Activated effector memory CD4-positive, alpha-beta T cell treated with anti-CD3 and anti-CD28 coated beads, Interleukin-2, amount 50 U/mL, for 16 hours (primary cell): Measurements from ENCODE around the gene EEF2KMT.
"Not testable (repeated sequence)": the region's sequence is repeated elsewhere in the genome, so short reads cannot be mapped to it uniquely, and the experiment has no call there.

Experiments used
- DNase-seq: peaks from one replicate; pipeline ENCODE4 v3.0.0-alpha.2; 2020

Gene EEF2KMT, protein sequence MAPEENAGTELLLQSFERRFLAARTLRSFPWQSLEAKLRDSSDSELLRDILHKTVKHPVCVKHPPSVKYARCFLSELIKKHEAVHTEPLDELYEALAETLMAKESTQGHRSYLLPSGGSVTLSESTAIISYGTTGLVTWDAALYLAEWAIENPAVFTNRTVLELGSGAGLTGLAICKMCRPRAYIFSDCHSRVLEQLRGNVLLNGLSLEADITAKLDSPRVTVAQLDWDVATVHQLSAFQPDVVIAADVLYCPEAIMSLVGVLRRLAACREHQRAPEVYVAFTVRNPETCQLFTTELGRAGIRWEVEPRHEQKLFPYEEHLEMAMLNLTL

GRCh38 chr16:5097470-5098220 is at the start of gene EEF2KMT:
TSS of gene EEF2KMT (minus strand) at chr16:5097795. CDS start at chr16:5097739, 56 bp downstream.
- not testable (repeated sequence) for DNase-seq

GRCh38 chr16:5144621-5144956 is 47.0 kb upstream of the EEF2KMT start:
- DNase-seq: not testable (repeated sequence)

- no peak for DNase-seq
Observed at GRCh38 chr16:5143761-5144620, 46.4 kb upstream of the EEF2KMT start.

DNA sequence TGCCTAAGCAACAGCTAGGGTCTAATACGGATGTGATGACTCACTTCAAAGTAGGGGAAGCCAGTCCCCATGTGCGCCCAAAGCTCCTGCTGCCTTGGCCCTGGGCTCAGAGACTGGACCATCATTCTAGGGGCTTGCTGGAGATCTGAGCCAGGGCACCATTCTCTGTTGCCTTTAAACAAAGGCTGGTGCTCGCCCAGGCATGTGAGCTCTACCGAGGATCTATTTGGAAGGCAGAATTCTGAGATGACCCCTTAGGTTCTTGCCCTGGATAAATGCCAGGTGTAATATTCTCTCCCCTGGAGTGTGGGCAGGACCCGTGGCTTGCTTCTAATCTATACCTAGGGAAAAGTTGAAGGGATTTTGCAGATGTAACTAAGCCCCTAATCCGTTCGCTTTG is 42.6 kb upstream of the EEF2KMT start:
- DNase-seq: not testable (repeated sequence)

- DNase-seq: not testable (repeated sequence)
Observed at GRCh38 chr16:5134739-5135452, 37.3 kb upstream of the EEF2KMT start.

- DNase-seq: not testable (repeated sequence)
Observed at GRCh38 chr16:5132915-5133600, 35.5 kb upstream of the EEF2KMT start.

GRCh38 chr16:5131467-5132004 is 33.9 kb upstream of the EEF2KMT start:
- DNase-seq: not testable (repeated sequence)

GRCh38 chr16:5117300-5118087 is 19.9 kb upstream of the EEF2KMT start:
- peak; percentile 65 for DNase-seq

GRCh38 chr16:5116780-5117295 is 19.2 kb upstream of the EEF2KMT start:
- not testable (repeated sequence) for DNase-seq

DNA sequence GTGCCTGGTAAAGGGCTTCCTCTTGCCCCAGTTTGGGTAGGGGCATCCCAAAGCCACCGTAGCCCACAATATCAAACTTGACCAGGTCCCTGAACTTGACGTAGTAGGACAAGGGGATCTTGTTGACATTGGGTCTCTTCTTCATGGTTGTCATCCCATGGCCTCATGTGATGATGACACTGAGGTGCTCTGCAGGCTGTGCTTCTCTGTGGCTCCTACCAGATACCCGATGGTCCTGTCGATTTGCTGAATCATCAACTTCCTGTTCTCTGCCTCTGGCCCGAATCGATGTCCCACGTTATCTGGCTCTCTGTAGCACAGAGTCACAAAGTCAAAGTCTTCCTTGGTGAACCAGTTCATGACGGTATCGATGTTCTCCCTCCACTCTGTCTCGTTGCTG is 13.3 kb upstream of the EEF2KMT start:
- DNase-seq: not testable (repeated sequence)

DNA sequence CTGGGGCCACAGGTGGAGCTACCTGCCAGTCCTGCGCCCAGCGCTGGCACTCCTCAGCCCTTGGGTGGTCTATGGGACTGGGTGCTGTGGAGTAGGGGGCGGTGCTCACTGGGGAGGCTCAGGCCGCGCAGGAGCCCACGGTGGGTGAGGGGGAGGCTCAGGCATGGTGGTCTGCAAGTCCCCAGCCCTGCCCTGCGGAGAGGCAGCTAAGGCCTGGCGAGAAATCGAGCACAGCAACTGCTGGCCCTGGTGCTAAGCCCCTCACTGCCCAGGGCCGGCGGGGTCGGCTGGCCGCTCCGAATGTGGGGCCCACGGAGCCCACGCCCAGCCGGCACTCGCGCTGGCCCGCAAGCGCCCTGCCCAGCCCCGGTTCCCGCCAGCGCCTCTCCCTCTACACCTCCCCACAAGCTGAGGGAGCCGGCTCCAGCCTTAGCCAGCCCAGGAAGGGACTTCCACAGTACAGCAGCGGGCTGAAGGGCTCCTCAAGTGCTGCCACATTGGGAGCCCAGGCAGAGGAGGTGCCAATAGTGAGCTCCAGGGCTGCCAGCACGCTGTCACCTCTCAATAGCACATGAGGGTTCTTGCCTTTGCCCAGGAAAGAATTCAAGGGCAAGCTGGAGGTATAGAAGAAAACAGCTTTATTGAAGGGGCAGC is 11.0 kb upstream of the EEF2KMT start:
- DNase-seq: no peak

- DNase-seq: not testable (repeated sequence)
Observed at GRCh38 chr16:5105039-5105438, 7.4 kb upstream of the EEF2KMT start.

GRCh38 chr16:5103296-5104032 is 5.9 kb upstream of the EEF2KMT start:
- not testable (repeated sequence) for DNase-seq

DNA sequence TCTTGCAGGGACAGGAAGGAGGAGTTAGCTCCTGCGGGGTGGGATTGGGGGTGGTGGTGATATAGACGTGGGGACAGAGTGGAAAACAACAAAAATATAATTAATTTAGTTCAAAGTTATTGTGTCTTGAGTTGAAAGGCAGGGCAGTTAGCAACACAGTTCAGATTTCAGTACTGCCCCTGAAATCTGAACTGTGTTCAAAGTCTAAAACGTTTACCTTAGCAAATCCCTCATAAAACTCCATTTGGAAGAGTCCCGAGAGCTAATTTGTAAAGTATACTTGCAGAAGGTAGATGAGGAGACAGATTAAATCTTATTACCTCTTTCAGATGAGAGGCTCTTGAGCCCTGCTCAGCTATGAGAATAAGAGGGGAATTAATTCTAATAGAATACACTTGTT is 1.6 kb upstream of the EEF2KMT start:
- not testable (repeated sequence) for DNase-seq

- peak; percentile 98 for DNase-seq
Observed at GRCh38 chr16:5098221-5099159, 895 bp upstream of the EEF2KMT start.

DNA sequence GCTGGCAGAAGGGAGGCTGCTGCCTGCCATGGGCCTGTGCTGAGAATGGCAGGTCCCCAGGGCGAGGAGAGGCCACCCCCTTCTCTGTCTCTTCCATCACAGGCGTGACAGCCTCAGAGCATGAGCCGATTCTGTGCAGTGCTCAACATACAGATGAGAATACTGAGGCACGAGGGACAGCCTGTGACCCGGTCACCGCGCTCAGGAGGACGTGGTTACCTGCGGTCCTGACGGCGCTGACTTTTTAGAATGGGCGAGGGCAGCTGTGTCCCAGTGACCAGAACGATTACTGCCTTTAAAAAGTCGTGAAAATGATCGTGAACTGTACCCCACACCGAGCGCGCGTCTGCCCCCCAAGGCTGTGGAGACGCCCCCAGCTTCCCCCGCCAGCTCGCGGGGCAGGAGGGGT is 530 bp downstream of the EEF2KMT start:
- peak; percentile 79 for DNase-seq

DNA sequence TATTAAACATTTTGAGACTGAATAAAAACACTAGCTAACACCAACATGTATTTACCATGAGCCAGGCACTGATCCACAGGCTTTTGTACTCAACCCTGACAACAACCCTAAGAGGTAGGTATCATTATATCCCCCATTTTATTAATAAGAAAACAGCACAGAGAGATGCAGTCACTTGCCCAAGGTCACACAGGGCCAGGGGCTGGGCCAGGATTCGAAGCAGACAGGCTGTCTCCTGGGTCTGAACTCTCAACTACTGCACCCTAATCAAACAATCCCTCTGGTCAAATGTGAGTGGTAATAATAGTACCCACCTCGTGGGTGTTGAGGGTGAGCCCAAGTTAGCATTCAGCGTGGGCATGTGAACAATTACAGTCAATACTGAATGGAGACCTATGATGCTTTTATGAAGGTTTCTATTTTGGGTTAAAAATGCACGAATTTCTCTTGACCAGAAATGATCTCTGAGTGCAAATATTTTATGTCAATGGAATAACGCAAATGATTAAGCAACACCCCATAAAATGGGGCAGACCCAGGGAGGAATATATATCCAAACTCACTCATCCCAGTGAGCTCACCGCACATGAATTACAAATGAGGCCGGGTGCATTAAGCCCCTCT is 1.0 kb downstream of the EEF2KMT start:
- not testable (repeated sequence) for DNase-seq
